Measurements from ENCODE around the gene DAPK2.

DAPK2 gene

DNA sequence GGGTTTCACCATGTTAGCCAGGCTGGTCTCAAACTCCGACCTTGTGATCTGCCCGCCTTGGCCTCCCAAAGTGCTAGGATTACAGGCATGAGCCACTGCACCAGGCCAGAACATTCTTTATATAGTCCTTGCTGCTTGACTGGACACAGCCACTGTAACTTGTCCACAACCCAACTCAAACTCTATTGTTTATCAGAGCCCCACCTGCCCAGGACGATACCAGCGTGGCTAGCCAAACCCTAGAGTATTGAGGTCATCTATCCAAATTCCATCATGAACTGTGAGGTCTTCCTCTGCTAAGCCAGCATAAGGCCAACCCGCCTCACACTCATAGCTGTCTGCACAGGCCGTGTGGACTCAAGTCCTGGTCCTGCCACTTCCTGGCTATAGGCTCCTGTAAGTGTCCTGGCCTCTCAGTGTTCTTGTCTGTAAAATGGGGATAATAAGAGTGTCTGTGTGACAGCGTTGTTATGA, 63.9 kb downstream of the DAPK2 start:
- Histone ChIP-seq H3K36me3 (ENCODE audit: insufficient read depth, low read length) (no peaks in the 10 kb centered on the region), H3K4me1 (ENCODE audit: insufficient read depth, low read length) (peaks cover 20% of the 10 kb centered on the region), H3K27me3 (ENCODE audit: insufficient read depth, low read length) (no peaks in the 10 kb centered on the region), H3K9me3 (ENCODE audit: low read length) (no peaks in the 10 kb centered on the region), H2AFZ (ENCODE audit: low read depth, low read length) (no peak overlapping the region), H3K4me3 (ENCODE audit: low read length) (no peak overlapping the region)

DNA sequence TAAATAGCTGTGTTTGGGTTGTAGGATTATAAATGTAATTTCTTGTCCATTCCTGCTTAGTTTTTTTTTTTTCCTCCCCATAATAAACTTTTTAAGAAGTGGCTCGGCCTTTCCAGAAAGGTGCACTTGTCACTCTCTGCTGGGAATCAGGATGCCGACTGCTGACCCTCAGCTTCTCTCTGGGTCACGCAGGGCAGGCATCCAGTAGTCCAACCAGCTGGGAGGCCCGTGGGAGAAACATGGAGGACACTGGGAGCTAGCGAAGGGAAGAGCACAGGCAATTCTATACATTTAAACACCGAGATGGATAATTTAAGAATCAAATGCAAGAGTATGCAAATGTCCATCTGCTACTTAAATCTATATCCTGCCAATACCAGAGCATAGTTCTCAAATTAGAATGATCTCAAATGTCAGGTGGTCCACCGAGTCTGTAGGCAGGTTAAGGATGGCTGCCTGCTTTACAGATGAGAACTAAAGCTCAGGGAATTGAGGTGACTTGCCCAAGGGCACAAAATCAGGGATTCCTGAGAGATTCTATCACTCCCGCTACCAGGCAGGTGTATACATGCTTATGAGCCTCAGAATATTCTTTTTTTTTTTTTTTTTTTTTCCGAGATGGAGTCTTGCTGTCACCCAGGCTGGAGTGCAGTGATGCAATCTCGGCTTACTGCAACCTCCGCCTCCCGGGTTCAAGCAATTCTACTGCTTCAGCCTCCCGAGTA, 64.5 kb downstream of the DAPK2 start:
- Histone ChIP-seq H3K36me3 (ENCODE audit: insufficient read depth, low read length) (no peaks in the 10 kb centered on the region), H3K27me3 (ENCODE audit: insufficient read depth, low read length) (no peaks in the 10 kb centered on the region), H3K4me3 (ENCODE audit: low read length) (no peak overlapping the region), H3K4me1 (ENCODE audit: insufficient read depth, low read length) (peaks cover 20% of the 10 kb centered on the region), H3K9me3 (ENCODE audit: low read length) (peaks cover 2% of the 10 kb centered on the region), H2AFZ (ENCODE audit: low read depth, low read length) (no peak overlapping the region)

DNA sequence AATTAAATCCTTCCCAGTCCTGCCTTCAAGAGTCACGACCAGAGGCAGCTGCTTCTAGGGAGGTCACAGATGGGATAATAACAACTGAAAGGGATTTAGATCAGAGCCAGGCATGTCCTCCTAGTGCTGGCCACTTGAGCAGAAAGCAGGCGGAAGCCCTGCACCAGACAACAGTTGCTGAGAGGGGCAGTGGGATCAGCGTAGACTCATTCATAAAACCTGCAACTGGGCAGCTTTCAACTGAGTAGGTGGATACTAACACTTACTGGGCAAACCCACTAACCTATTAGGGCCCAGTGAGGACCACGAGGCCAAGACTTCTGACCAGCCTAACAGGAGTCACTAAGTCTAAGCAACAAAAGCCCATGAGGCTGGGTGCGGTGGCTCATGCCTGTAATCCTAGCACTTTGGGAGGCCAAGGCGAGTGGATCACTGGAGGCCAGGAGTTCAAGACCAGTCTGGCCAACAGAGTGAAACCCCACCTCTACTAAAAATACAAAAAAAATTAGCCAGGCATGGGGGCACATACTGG, 67.0 kb downstream of the DAPK2 start:
- Histone ChIP-seq H3K36me3 (ENCODE audit: insufficient read depth, low read length) (no peaks in the 10 kb centered on the region), H3K9me3 (ENCODE audit: low read length) (peaks cover 2% of the 10 kb centered on the region), H3K4me1 (ENCODE audit: insufficient read depth, low read length) (peaks cover 23% of the 10 kb centered on the region), H3K4me3 (ENCODE audit: low read length) (no peak overlapping the region), H3K27me3 (ENCODE audit: insufficient read depth, low read length) (no peaks in the 10 kb centered on the region), H2AFZ (ENCODE audit: low read depth, low read length) (no peak overlapping the region)

DNA sequence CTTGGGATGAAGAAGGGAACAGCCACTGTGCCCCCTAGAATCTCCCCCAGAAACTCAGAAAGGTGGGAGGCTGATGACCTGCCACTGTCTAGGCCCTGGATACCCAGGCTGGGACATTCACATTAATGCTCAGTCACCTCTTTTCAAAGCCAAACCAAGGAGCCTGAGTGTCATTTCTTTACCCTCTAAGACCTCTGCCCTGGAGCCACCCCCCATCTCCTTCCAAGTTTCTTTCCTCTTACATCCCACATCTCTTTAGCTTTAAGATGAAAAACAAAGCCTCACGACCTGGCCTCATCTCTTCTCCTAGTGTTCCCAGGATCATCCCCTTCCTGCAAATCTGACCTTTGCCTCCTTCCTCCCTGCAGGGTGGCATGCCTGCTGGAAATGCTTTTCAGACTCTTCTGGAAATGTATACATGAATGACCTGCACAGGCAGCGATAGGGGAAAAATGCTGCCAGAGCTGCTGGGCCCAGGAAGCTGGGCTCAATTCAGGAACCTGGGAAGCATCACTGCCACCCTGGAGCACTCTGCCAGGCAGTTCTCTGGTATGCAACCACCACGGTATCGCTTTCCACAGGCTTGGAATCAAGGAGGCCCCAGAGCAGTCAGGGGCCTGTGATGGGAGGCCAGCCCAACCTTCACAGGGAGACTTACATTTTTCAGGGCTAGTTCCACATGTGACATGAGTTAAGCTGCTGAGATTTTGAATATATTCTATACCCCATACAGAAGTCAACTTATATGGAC, 67.6 kb downstream of the DAPK2 start:
- Histone ChIP-seq H2AFZ (ENCODE audit: low read depth, low read length) (no peak overlapping the region), H3K27me3 (ENCODE audit: insufficient read depth, low read length) (no peaks in the 10 kb centered on the region), H3K4me3 (ENCODE audit: low read length) (no peak overlapping the region), H3K4me1 (ENCODE audit: insufficient read depth, low read length) (peaks cover 27% of the 10 kb centered on the region), H3K36me3 (ENCODE audit: insufficient read depth, low read length) (no peaks in the 10 kb centered on the region), H3K9me3 (ENCODE audit: low read length) (peaks cover 2% of the 10 kb centered on the region)

DNA sequence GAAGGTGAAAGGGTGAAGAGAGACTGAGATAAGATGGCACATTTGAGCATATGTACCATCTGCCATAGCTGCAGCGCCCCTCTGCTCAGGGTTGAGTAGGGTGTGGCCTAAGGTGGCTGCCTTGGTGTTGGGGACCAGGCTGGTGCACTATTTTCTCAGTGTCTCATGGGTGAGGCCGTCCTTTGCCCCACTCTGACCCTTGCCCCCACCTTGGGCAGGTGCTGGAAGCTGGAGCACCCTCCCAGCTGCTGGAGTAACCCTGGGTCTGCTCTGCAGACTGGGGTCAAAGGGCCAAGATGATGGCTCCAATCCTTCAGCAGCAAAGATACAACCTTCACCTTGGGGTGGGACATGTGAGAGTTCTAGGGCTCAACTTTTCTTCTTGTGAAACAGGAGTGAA, 69.2 kb downstream of the DAPK2 start:
- no peaks in the 10 kb centered on the region for H3K36me3 ChIP-seq (ENCODE audit: insufficient read depth, low read length)
- H3K4me3 ChIP-seq (ENCODE audit: low read length), result no peak overlapping the region
- H2AFZ ChIP-seq (ENCODE audit: low read depth, low read length), result no peak overlapping the region
- peaks cover 31% of the 10 kb centered on the region for H3K4me1 ChIP-seq (ENCODE audit: insufficient read depth, low read length)
- H3K27me3 ChIP-seq (ENCODE audit: insufficient read depth, low read length), result no peaks in the 10 kb centered on the region
- peaks cover 2% of the 10 kb centered on the region for H3K9me3 ChIP-seq (ENCODE audit: low read length)

DNA sequence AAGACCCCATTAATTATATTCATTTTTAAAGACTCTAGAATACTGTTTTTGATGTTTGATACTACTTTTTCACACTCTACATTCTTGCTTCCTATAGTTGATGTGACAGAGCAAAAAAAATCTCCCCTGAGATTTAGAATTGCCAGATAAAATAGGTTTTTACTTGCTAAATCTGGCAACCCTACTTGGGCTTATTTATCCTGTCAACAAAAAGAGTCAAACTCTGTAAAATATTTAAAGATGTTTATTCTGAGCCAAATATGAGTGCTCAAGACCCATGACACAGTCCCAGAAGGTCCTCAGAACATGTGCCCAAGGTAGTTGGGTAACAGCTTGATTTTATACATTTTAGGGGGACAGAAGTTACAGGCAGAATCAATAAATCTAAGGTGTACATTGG, 72.3 kb downstream of the DAPK2 start:
- H3K27me3 ChIP-seq (ENCODE audit: insufficient read depth, low read length), result no peaks in the 10 kb centered on the region
- peaks cover 2% of the 10 kb centered on the region for H3K9me3 ChIP-seq (ENCODE audit: low read length)
- H3K36me3 ChIP-seq (ENCODE audit: insufficient read depth, low read length), result no peaks in the 10 kb centered on the region
- no peak overlapping the region for H2AFZ ChIP-seq (ENCODE audit: low read depth, low read length)
- H3K4me3 ChIP-seq (ENCODE audit: low read length), result no peak overlapping the region
- peaks cover 27% of the 10 kb centered on the region for H3K4me1 ChIP-seq (ENCODE audit: insufficient read depth, low read length)

DNA sequence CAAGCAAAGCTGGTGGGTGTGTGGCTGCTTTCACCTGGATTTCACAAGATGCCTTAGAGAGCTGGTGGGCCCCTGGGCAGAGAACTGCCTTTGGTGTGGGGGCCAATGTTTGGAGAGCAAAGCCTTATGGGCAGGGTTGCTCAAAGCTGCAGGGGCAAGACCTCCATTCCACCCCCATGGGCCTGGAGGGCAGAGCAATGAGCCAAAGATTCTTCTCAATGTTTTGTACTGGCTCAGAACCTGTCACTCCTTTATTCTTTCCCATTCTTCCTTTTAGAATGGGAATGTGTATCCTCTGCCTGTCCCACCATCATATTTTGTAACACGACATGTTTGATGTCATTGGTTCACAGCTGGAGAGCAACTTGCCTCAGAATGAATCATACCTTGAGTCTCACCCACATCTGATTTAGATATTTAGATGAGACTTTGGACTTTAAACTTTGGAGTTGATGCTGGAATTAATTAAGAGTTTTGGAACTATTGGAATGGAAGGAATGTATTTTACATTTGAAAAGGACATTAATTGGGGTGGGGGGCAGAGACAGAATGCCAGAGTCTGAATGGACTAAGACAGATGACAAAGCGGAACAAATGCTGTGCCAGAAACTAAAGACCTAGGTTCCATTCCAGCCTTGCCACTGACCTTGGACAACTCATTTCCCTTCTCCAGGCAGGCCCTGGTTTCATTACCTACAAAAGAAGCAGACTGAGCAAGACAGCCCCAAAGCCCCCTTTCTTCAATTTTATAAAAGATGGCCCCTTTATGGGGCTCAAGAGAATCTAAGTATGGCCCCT, 72.9 kb downstream of the DAPK2 start:
- no peaks in the 10 kb centered on the region for H3K36me3 ChIP-seq (ENCODE audit: insufficient read depth, low read length)
- peaks cover 2% of the 10 kb centered on the region for H3K9me3 ChIP-seq (ENCODE audit: low read length)
- H2AFZ ChIP-seq (ENCODE audit: low read depth, low read length), result no peak overlapping the region
- no peaks in the 10 kb centered on the region for H3K27me3 ChIP-seq (ENCODE audit: insufficient read depth, low read length)
- no peak overlapping the region for H3K4me3 ChIP-seq (ENCODE audit: low read length)
- H3K4me1 ChIP-seq (ENCODE audit: insufficient read depth, low read length), result peaks cover 21% of the 10 kb centered on the region

DNA sequence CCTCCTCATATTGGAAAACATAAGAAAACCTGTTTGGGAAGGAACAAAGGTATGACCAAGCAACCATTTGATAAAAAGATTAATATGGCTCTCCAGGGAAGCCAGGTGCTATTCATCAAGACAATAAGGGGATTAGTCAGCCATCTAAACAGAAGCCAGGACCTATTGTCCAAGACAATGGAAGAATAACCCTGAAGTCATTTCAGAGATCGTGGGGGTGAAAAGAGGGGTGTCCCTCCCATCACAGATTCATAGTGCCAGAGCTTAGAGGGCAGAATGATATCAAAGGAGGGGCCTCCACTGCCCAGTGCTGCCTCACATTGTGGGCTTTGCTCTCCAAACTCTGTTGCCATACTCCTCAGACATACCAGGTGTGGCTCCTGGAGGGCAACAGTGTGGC, 73.5 kb downstream of the DAPK2 start:
- Histone ChIP-seq H3K9me3 (ENCODE audit: low read length) (peaks cover 2% of the 10 kb centered on the region), H3K27me3 (ENCODE audit: insufficient read depth, low read length) (no peaks in the 10 kb centered on the region), H2AFZ (ENCODE audit: low read depth, low read length) (no peak overlapping the region), H3K36me3 (ENCODE audit: insufficient read depth, low read length) (no peaks in the 10 kb centered on the region), H3K4me3 (ENCODE audit: low read length) (no peak overlapping the region), H3K4me1 (ENCODE audit: insufficient read depth, low read length) (peaks cover 17% of the 10 kb centered on the region)

DNA sequence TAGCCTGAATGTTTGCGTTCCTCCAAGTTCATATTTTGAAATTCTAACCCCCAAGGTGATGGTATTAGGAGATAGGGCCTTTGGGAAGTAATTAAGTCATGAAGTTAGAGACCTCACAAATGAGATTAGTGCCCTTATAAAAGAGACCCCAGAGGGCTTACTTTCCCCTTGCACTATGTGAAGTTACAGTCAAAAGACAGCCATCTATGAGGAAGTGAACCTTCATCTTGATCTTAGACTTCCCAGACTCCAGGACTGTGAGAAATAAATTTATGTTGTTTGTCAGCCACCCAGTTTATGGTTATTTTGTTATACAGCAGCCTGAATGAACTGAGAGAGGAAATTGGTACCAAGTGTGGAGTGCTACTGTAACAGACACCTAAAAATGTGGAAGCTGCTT, 74.4 kb downstream of the DAPK2 start:
- Histone ChIP-seq H3K4me1 (ENCODE audit: insufficient read depth, low read length) (peaks cover 17% of the 10 kb centered on the region), H2AFZ (ENCODE audit: low read depth, low read length) (no peak overlapping the region), H3K27me3 (ENCODE audit: insufficient read depth, low read length) (no peaks in the 10 kb centered on the region), H3K4me3 (ENCODE audit: low read length) (no peak overlapping the region), H3K9me3 (ENCODE audit: low read length) (peaks cover under 1% of the 10 kb centered on the region), H3K36me3 (ENCODE audit: insufficient read depth, low read length) (no peaks in the 10 kb centered on the region)

DNA sequence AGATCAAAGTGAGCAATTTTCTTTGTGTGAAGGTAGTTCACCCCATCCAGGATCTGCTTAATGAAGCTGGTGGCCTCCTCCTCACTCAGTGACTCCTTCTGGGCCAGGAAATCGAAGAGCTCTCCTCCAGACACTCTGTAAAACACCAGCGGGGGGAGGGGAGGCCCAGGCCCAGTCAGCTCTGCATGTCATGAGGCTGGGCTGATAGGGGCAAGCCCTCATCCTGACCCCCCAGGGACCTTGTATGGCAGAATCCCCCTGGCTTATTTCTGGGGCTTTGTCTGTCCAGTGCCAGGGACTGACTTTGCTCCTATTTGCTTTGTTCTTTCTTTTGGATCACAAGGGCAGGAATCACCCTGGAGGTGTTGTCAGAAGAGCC, 74.9 kb downstream of the DAPK2 start:
- H3K4me1 ChIP-seq (ENCODE audit: insufficient read depth, low read length), result peaks cover 17% of the 10 kb centered on the region
- no peaks in the 10 kb centered on the region for H3K36me3 ChIP-seq (ENCODE audit: insufficient read depth, low read length)
- H3K4me3 ChIP-seq (ENCODE audit: low read length), result no peak overlapping the region
- no peak overlapping the region for H2AFZ ChIP-seq (ENCODE audit: low read depth, low read length)
- H3K9me3 ChIP-seq (ENCODE audit: low read length), result no peaks in the 10 kb centered on the region
- H3K27me3 ChIP-seq (ENCODE audit: insufficient read depth, low read length), result no peaks in the 10 kb centered on the region

DNA sequence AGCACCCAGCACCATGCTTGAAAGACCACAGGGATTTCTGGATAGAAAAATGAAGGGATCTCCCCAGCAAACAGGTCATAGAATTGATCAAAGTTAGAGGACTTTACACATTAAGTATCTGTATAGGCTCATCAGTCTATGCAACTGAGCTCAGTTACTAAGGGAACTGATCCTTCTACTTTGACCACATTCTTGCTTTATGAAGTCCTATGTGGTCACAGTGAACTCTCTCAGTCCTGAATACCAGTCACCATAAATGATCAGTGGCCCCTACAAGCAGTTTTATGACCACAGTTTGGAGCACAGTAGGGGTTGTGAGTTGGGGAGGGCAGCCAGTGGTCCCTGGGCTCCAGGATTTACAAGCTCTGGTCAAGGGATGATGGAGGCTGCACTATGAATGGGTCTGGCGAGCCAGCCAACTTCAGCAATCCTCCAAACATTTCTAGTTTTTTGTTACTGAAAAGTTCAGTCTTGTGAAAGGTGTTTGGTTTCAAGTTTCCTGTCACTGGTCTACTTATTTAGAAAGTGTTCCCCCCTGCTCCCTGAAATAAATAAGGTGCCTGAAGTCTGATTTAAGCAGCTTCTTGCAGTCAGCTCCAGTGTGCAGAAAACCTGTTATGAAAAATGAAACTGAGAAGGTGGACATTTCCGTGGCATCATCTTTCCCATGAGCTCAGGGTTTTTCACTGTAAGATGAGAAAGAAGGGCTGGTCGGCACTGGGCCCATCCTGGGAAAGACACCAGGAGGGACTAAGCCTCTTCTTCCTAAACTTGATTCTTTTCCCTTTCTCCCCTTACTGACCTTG, 75.5 kb downstream of the DAPK2 start:
- H3K4me1 ChIP-seq (ENCODE audit: insufficient read depth, low read length), result peaks cover 17% of the 10 kb centered on the region
- no peaks in the 10 kb centered on the region for H3K27me3 ChIP-seq (ENCODE audit: insufficient read depth, low read length)
- no peaks in the 10 kb centered on the region for H3K36me3 ChIP-seq (ENCODE audit: insufficient read depth, low read length)
- H3K9me3 ChIP-seq (ENCODE audit: low read length), result no peaks in the 10 kb centered on the region
- no peak overlapping the region for H2AFZ ChIP-seq (ENCODE audit: low read depth, low read length)
- H3K4me3 ChIP-seq (ENCODE audit: low read length), result no peak overlapping the region

DNA sequence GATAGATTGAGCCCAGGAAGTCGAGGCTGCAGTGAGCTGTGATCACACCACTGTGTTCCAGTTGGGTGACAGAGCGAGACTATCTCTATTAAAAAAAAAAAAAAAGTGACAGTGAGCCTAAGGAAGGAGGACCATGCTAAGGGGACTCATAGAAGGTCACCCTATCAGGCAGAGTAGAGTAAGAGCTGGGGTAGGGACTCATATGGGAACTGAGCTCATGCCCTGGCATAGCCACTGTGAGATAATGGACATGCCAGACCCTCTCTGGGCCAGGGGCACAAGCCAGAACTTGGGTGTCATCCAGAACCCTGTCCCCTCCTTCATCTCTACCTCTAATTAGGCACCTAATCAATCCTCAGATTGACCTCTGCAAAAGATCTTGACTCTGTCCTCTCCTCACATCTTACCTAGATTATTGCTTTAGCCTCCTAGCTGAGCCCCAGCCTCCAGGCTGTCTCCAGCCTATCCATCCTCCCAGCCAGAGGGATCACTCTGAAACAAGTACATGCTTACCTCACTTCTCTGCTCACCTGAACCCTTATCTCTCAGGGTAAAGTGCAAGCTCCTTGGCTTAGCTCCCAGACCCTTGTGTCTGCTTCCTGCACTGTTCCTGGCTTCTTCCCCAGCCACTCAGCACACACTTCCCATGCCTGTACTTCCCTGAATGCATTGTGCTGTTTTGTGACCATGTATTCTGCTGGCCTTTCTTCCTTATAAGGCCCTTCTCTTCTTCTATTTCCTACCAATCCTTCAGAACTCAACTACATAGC, 76.4 kb downstream of the DAPK2 start:
- no peak overlapping the region for H3K4me3 ChIP-seq (ENCODE audit: low read length)
- H2AFZ ChIP-seq (ENCODE audit: low read depth, low read length), result no peak overlapping the region
- no peaks in the 10 kb centered on the region for H3K36me3 ChIP-seq (ENCODE audit: insufficient read depth, low read length)
- peaks cover 15% of the 10 kb centered on the region for H3K4me1 ChIP-seq (ENCODE audit: insufficient read depth, low read length)
- H3K27me3 ChIP-seq (ENCODE audit: insufficient read depth, low read length), result no peaks in the 10 kb centered on the region
- no peaks in the 10 kb centered on the region for H3K9me3 ChIP-seq (ENCODE audit: low read length)
